T-helper 1 cell (primary cell): ENCODE data around the gene PRSS27.
"Not testable (repeated sequence)": the region's sequence is repeated elsewhere in the genome, so short reads cannot be mapped to it uniquely, and the experiment has no call there.

Source experiments
- DNase-seq, 5 donors: peaks; one replicate each; pipeline ENCODE4 v3.0.0-alpha.2; 2012 to 2020

The PRSS27 gene

GRCh38 chr16:2692251-2692947 is 27.6 kb downstream of the PRSS27 start:
- DNase-seq = no peak

GRCh38 chr16:2691491-2692248 is 28.4 kb downstream of the PRSS27 start:
- no peak for DNase-seq

- DNase-seq = no peak
Observed at GRCh38 chr16:2690852-2691251, 29.2 kb downstream of the PRSS27 start.

GRCh38 chr16:2689968-2690801 is 29.8 kb downstream of the PRSS27 start:
- no peak for DNase-seq

- not testable (repeated sequence) for DNase-seq
Observed at GRCh38 chr16:2689422-2689821, 30.6 kb downstream of the PRSS27 start.

- no peak for DNase-seq
Observed at GRCh38 chr16:2687531-2688308, 32.3 kb downstream of the PRSS27 start.

GRCh38 chr16:2686912-2687507 is 33.0 kb downstream of the PRSS27 start:
- DNase-seq = peak in 1 of 5 donors; percentile 35

- DNase-seq = not testable (repeated sequence)
Observed at GRCh38 chr16:2686075-2686474, 33.9 kb downstream of the PRSS27 start.

- DNase-seq = not testable (repeated sequence)
Observed at GRCh38 chr16:2683041-2683440, 37.0 kb downstream of the PRSS27 start.

- DNase-seq = peak; percentile 90 to 95 (median 94)
Observed at GRCh38 chr16:2682209-2683021, 37.6 kb downstream of the PRSS27 start, which contains the start of gene KCTD5. TSS of gene KCTD5 (plus strand) at chr16:2682523. CDS start at chr16:2682549, 26 bp downstream.

GRCh38 chr16:2680360-2680759 is 39.7 kb downstream of the PRSS27 start:
- DNase-seq = not testable (repeated sequence)

GRCh38 chr16:2679902-2680301 is 40.1 kb downstream of the PRSS27 start:
- not testable (repeated sequence) for DNase-seq

- not testable (repeated sequence) for DNase-seq
Observed at GRCh38 chr16:2678206-2678965, 41.6 kb downstream of the PRSS27 start.

- DNase-seq = not testable (repeated sequence)
Observed at GRCh38 chr16:2676937-2677336, 43.1 kb downstream of the PRSS27 start.

GRCh38 chr16:2675714-2676113 is 44.3 kb downstream of the PRSS27 start:
- DNase-seq = no peak

- DNase-seq = no peak
Observed at GRCh38 chr16:2675021-2675420, 45.0 kb downstream of the PRSS27 start.

GRCh38 chr16:2673066-2673999 is 46.7 kb downstream of the PRSS27 start:
- peak; percentile 91 to 97 (median 94) for DNase-seq

- DNase-seq = no peak
Observed at GRCh38 chr16:2671741-2672140, 48.3 kb downstream of the PRSS27 start.

- DNase-seq = not testable (repeated sequence)
Observed at GRCh38 chr16:2671193-2671592, 48.8 kb downstream of the PRSS27 start.
